Activated CD4-positive, alpha-beta T cell treated with anti-CD3 and anti-CD28 coated beads, Interleukin-10, Interleukin-2, amounts not matched to agents 100 ng/mL and 50 ng/mL, durations not matched to agents 16 hours and 8 hours (primary cell): ENCODE measurements around the gene KIAA0232.
"Not testable (repeated sequence)": the region's sequence is repeated elsewhere in the genome, so short reads cannot be mapped to it uniquely, and the experiment has no call there.

Source experiments
- DNase-seq: peaks from one replicate; pipeline ENCODE4 v3.0.0-alpha.2; 2020

Gene KIAA0232

GRCh38 chr4:6776920-6777635 is 5.4 kb upstream of the KIAA0232 start:
- DNase-seq, result no peak

DNA sequence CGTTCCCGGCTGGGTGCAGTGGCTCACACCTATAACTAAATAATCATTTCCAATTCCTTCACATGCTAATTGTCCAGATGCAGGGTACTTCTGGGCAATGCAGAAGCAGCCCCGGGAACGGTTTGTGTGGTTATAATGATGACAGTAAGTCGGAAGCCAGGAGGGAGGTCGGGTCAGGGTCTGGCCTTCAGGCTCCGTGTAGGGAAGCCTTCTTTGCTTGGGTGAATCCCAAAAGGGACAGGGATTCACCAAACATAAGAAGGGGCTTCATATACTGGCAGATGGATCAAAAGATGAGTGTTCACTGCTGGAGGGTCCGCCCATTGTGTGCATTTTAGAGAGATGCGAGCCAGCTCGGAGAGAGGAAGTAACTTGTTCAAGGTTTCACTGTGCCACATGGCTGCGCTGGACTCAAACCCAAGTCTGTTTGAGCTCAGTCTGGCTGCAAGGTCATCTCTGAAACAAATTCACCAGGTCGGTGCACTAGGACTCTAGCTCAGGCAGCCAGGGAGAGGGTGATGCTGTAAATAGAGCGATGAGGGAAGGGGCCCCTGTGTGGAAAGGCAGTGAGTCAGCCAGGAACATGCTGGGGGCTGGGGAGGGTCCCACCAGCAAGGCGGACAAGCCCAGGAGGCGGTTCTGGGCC is 4.8 kb upstream of the KIAA0232 start:
- DNase-seq, result no peak

GRCh38 chr4:6778435-6778834 is 4.1 kb upstream of the KIAA0232 start:
- no peak for DNase-seq

DNA sequence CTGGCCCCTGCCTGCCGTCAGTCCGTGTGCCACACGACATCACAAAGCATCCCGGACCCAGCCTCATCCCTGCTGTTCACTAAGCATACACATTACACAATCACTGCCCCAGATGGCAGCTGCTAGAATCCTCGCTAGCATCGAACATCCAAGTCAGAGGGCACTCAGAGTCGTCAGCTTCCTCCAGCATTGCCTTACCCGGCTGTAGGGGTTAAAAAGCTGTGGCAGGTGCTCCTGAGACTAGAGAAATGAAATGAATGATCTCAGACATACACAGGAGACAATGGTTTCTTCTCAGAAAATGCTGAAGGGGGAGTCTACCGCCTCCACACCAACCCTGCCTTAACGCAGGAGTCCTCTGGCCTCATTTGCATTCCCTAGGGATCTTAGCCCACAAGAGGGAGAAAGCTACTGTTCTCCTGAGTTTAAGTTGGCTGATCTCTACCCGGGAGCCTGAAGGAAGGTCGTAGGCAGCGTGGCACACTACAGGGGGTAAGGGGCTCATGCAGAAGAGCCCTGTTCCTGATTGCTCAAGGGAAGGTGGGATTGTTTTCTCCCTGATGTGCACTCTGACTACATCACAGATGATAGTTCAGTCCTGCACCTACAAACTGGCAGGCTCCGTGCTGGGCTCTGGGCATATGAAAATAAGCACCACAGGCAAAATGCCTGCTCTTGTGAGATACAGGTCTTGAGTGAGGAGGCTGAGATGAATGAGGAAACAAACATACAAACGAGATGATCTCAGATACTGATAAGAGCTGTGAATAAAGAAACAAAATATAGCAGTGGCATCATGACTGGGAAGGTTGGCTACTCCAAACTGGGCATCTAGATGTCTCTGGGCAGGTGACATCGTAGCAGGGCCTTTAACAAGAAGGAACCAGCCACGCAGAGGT is 2.6 kb upstream of the KIAA0232 start:
- no peak for DNase-seq

DNA sequence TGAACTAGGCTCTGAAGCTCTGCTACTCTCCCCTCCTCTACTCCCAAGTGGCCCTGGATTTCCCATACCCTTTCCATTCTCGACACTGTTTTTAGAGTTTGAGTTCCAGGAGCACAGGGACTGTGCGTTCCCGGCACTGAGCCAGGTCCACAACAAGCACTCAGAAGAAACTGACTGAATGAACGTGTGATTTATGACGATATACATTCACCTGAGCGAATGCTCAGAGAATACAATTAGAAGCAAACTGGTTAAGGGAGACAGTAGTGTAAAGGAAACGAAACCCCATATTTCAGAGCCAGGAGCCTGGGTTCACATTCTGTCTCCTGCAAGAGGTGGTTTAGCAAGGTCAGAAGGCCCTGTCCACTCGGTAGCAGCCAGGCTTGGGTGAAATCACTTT is 1.4 kb upstream of the KIAA0232 start:
- DNase-seq, result no peak

DNA sequence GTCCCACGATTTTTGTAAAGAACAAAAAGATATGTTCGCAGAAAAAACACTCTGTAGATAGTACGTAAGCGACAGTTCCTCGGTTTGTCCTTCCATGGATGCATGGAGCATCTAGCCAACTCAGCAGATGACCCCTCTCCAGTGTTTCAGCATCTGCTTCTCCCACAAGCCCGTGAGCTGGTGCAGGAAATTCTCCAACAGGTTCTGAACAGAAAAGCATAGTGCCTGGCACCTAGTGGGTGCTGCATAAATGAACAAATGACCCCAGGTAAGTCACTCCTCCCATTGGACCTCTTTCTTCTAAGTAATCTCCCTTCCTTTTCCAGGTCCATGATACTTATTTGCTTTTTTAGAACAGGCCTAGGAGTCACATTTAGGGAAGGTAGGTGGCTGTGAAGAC is 966 bp upstream of the KIAA0232 start:
- no peak for DNase-seq

DNA sequence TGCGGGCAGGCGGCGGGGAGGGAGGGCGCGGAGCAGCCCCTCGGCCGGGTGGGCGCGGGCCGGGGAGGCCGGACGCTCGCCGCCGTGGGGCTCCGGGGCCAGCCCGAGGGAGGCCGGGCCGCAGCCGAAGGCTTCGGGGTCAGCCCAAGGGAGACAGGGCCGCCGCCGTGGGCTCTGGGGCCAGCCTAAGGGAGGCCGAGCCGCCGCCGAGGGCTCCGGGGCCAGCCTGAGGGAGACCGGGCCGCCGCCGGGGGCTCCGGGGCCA is 251 bp downstream of the KIAA0232 start:
- DNase-seq, result no peak

GRCh38 chr4:6783111-6783981 is 819 bp downstream of the KIAA0232 start:
- DNase-seq, result peak; percentile 93

DNA sequence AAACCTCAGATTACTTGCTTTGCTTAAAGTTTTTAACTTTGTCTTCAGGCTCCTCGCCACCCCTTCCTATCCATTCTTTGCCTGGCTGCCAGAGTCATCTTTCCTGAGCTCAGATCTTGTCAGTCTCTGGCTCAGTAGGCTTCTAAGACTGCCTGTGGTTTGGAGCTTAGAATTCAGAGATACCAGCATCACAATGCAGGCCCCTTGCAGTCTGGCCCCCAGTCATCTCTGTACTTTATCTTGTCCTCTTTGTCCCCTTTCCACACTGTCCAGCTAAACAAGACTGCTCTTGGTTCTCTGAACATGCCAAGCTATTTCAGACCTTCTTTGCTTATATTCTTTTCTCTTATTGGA is 3.0 kb downstream of the KIAA0232 start:
- no peak for DNase-seq

DNA sequence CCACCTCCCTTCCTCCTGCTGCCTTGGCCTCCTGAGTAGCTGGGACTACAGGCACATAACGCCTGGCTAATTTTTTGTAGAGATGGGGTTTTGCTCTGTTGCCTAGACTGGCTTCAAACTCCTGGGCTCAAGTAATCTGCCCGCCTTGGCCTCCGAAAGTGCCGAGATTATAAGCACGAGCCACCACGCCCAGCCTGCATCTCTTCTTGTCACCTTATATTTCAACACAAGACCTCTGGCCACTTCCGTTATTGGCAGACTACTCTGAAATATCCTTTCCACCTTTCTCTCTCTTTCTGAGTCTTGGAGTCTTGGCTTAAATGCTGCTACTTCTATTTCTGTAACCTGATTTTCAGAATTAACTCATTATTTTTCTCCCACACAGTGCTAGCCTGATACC is 5.6 kb downstream of the KIAA0232 start:
- DNase-seq, result peak; percentile 29

DNA sequence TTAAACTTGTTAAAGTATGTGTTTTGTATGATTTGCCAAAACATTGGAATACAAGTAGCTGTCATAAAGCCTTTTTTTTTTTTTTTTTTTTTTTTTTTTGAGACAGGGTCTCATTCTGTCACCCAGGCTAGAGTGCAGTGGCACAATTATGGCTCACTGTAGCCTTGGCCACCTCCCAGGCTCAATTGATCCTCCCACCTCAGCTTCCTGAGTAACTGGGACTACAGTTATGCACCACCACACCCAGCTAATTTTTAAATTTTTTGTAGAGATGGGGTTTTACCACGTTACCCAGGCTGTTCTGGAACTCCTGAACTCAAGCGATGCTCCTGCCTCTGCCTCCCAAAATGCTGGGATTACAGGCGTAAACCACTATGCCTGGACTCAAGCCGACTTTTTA is 8.7 kb downstream of the KIAA0232 start:
- not testable (repeated sequence) for DNase-seq

DNA sequence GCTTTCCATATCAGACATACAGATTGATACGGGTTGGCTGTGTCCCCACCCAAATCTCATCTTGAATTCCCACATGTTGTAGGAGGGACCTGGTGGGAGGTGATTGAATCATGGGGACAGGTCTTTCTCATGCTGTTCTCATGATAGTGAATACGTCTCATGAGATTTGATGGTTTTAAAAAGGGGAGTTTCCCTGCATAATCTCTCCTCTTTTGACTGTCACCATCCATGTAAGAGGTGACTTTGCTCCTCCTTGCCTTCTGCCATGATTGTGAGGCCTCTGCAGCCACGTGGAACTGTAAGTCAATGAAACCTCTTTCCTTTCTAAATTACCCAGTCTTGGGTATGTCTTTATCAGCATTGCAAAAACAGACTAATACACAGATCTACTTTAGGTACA is 9.3 kb downstream of the KIAA0232 start:
- not testable (repeated sequence) for DNase-seq

- no peak for DNase-seq
These were observed 11.7 kb downstream of the KIAA0232 start for GRCh38 chr4:6794189-6794588.

- DNase-seq, result no peak
These were observed 13.3 kb downstream of the KIAA0232 start for GRCh38 chr4:6795821-6796220.

DNA sequence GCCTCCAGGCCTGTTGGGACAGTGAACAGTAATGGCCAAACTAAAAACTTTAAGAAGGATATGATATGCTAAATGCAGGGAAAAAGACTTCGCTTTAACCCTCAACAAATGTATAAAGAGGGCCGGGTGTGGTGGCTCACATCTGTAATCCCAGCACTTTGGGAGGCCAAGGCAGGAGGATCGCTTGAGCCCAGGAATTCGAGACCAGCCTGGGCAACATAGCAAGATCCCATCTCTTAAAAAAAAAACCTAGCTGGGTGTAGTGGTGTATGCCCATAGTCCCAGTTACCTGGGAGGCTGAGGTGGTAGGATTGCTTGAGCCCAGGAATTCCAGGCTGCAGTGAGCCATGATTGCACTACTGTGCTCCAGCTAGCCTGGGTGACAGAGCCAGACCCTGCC is 14.8 kb downstream of the KIAA0232 start:
- DNase-seq, result not testable (repeated sequence)

- DNase-seq, result no peak
These were observed 16.6 kb downstream of the KIAA0232 start for GRCh38 chr4:6799091-6799490.

DNA sequence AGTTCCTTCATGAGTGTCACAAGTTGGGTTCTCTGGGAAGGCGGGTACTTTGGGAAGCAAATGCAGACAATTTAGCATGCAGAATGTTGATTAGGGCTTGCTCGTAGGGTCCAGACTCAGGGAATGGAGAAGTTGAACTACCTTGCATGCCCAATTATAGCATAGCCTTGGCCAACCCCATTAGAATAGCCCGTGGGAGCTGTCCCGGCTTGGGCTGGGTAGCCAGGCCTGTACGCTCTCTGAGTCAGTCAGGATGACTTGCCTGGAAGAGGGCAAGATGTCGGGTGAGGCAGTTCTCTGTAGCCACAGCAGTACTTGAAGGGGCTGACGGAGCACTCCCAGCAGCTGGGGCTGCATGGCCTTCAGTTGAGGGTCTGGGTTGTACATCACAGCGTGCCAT is 19.5 kb downstream of the KIAA0232 start:
- DNase-seq, result no peak

DNA sequence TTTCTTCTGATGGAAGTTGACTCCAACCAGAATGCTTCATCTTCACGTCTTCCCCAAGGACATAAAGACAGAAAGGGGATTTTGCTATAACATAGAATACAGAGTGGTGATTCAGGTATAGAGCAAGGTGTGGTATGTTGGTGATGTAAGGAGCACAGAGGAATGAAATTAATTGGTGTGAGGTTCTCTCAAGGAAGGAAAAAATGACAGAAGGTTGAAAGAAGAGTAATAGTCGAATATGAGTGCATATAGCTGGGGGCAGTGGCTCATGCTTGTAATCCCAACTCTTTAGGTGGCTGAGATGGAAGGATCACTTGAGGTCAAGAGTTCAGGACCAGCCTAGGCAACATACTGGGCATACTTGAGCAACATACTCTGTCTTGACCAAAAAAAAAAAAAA is 20.1 kb downstream of the KIAA0232 start:
- no peak for DNase-seq

- DNase-seq, result no peak
These were observed 20.7 kb downstream of the KIAA0232 start for GRCh38 chr4:6803246-6803645.

GRCh38 chr4:6804082-6804752 is 21.7 kb downstream of the KIAA0232 start:
- DNase-seq, result no peak

DNA sequence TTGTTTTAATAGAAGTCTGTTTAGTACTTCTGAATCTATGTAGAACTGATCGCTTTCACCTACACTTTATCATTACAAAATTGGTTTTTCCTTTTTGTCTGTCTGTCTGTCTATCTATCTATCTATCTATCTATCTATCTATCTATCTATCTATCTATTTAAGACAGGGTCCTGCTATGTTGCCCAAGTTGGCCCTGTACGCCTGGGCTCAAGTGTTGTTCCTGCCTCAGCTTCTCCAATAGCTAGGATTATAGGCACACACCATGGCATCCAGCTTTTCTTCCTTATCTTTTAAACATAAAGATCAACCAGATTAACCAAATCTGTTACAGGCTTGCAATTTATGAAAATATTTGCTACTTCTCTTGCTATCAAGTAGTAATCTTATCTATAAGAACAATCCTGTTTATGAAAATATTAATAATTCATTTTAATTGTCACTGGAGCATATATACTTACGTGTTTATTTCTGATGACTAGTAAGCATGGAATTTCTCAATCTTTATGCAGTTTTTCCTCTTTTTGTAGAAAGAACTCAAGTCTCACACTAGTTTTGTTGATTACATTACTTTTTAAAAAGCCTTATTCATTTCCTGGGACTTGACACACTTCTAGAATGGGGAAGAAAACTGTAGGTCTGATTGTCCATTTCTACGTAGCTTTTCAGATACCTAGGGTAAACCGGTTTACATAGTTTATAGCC is 24.5 kb downstream of the KIAA0232 start:
- DNase-seq, result no peak

- no peak for DNase-seq
These were observed 25.7 kb downstream of the KIAA0232 start for GRCh38 chr4:6808259-6808658.
